Measurements from ENCODE around the gene CYP2A7. TPM values are rescaled to one million over a fixed set of nuclear protein-coding genes. Genes with fewer than 3 reads are reported as not detected.
A peak's percentile ranks its signal among the peaks of the same experiment; 100 is the strongest.
"Not testable (repeated sequence)": the region's sequence is repeated elsewhere in the genome, so short reads cannot be mapped to it uniquely, and the experiment has no call there.

The CYP2A7 gene
- total RNA-seq, 1 donor from 2014 or later = not detected

GRCh38 chr19:40893112-40893511, 11.1 kb upstream of the CYP2A7 start:
- intact Hi-C loops (cut with DNase I) = no loop called here
- H3K27me3 ChIP-seq = no peaks in the 10 kb centered on the region
- H3K27ac ChIP-seq = no peak overlapping the region
- H3K36me3 ChIP-seq = no peaks in the 10 kb centered on the region
- H3K4me3 ChIP-seq = no peak overlapping the region
- TF ChIP-seq, protein P1, sequence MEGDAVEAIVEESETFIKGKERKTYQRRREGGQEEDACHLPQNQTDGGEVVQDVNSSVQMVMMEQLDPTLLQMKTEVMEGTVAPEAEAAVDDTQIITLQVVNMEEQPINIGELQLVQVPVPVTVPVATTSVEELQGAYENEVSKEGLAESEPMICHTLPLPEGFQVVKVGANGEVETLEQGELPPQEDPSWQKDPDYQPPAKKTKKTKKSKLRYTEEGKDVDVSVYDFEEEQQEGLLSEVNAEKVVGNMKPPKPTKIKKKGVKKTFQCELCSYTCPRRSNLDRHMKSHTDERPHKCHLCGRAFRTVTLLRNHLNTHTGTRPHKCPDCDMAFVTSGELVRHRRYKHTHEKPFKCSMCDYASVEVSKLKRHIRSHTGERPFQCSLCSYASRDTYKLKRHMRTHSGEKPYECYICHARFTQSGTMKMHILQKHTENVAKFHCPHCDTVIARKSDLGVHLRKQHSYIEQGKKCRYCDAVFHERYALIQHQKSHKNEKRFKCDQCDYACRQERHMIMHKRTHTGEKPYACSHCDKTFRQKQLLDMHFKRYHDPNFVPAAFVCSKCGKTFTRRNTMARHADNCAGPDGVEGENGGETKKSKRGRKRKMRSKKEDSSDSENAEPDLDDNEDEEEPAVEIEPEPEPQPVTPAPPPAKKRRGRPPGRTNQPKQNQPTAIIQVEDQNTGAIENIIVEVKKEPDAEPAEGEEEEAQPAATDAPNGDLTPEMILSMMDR (IDR thresholded peaks at IDR 0.05) = no peak
- H3K9me3 ChIP-seq = no peaks in the 10 kb centered on the region
- DNase-seq (ENCODE audit: low spot score in 2 of 2) = no peak
- H3K4me1 ChIP-seq = no peaks in the 10 kb centered on the region

- Histone ChIP-seq H3K36me3 (no peaks in the 10 kb centered on the region), H3K27ac (no peak overlapping the region), H3K4me3 (no peak overlapping the region), H3K9me3 (no peaks in the 10 kb centered on the region), H3K4me1 (no peaks in the 10 kb centered on the region), H3K27me3 (no peaks in the 10 kb centered on the region)
- DNase-seq (ENCODE audit: low spot score in 2 of 2) = no peak
- intact Hi-C loops (cut with DNase I) = no loop called here
- TF ChIP-seq, protein P1 (IDR thresholded peaks at IDR 0.05) = no peak
Measured at GRCh38 chr19:40889366-40889765, 7.3 kb upstream of the CYP2A7 start.

GRCh38 chr19:40888191-40888590, 6.2 kb upstream of the CYP2A7 start:
- Histone ChIP-seq H3K4me1 (no peaks in the 10 kb centered on the region), H3K4me3 (no peak overlapping the region), H3K9me3 (no peaks in the 10 kb centered on the region), H3K27ac (no peak overlapping the region), H3K36me3 (no peaks in the 10 kb centered on the region), H3K27me3 (no peaks in the 10 kb centered on the region)
- DNase-seq (ENCODE audit: low spot score in 2 of 2) = no peak
- intact Hi-C loops (cut with DNase I) = no loop called here
- TF ChIP-seq, protein P1 (IDR thresholded peaks at IDR 0.05) = no peak

DNA sequence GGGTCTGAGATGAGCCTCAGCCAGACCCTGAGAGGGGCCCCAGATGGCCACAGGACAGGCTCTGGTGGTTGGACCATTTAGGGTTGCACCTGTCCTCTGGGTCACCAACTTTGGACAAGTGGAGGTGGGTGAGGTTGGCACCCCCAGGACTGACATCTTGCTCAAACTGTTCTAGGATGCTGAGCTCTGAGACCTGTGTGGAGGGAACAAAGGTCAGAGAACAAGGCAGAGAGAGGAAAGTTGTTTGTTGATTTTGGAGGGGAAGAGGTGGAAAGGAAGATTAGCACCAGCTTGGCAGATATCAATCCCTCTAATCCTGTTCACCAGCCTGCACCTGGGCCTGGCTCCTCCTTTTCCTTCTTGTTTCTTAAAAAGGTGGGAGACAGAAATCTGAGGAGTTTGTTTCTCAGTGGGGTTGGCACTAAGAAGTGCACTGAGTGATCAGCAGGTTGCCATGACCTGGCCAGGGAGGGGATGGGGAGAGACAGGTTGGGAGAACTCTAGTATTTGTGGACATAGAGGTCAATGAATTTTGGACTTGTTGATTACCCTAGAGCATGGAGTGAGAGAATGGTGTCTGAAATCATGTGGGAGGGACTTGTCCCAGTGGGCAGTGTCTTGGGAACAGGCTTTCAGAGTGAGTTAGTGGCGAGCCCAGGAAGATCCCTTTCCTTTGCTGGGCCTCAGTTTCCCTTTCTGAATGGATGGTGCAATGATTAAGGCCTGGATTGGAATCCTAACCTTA, 2.3 kb upstream of the CYP2A7 start:
- H3K27me3 ChIP-seq; H3K9me3 ChIP-seq; intact Hi-C loops (cut with DNase I); H3K4me3 ChIP-seq; DNase-seq (ENCODE audit: low spot score in 2 of 2); H3K36me3 ChIP-seq; H3K4me1 ChIP-seq; H3K27ac ChIP-seq: not testable (repeated sequence)

GRCh38 chr19:40879349-40879748, 2.7 kb downstream of the CYP2A7 start:
- H3K4me3 ChIP-seq; H3K36me3 ChIP-seq; H3K4me1 ChIP-seq; H3K27me3 ChIP-seq; H3K27ac ChIP-seq; intact Hi-C loops (cut with DNase I); DNase-seq (ENCODE audit: low spot score in 2 of 2); H3K9me3 ChIP-seq: not testable (repeated sequence)

- H3K4me1 ChIP-seq; intact Hi-C loops (cut with DNase I): not testable (repeated sequence)
Measured at GRCh38 chr19:40875526-40875951, 6.5 kb downstream of the CYP2A7 start.

DNA sequence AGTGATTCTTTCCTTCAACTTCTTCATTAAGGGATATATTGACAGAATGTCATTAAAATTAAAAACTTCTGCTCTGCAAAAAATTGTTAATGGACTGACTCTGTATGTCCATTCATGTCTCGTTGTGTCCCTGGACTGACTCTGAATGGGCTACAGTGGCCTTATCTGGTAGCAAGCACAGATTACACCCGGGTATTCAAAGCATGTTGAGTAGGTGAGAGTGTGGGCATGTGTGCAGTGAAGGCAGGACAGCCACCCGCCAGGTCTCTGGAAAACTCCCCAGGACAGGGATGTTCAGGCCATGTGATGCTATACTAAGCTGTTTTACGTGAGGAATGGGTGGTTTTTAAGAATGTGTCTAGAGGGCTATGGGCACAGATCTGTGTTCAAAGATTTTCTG, 7.2 kb downstream of the CYP2A7 start:
- H3K9me3 ChIP-seq; DNase-seq (ENCODE audit: low spot score in 2 of 2); H3K27me3 ChIP-seq; intact Hi-C loops (cut with DNase I); H3K27ac ChIP-seq; H3K36me3 ChIP-seq; H3K4me3 ChIP-seq; H3K4me1 ChIP-seq: not testable (repeated sequence)

More at GRCh38 chr19:40875526-40875951, 6.5 kb downstream of the CYP2A7 start:
- not testable (repeated sequence) for H3K4me3 ChIP-seq, H3K27ac ChIP-seq, H3K36me3 ChIP-seq, H3K27me3 ChIP-seq, H3K9me3 ChIP-seq
- peak in 1 of 2 donors; percentile 87 for DNase-seq (ENCODE audit: low spot score in 2 of 2)

DNA sequence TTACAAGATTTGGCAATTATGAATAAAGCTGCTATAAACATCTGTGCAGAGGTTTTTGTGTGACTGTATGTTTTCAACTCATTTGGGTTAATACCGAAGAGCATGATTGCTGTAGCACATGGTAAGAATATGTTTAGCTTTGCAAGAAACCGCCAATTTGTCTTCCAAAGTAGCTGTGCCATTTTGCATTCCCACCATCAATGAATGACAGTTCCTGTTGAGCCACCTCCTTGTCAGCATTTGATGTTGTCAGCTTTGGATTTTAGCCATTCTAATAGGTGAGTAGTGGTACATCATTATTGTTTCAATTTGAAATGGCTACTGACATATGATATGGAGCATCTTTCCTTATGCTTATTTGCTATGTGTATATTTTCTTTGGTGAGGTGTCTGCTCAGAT, 8.2 kb downstream of the CYP2A7 start:
- H3K9me3 ChIP-seq; intact Hi-C loops (cut with DNase I); DNase-seq (ENCODE audit: low spot score in 2 of 2): not testable (repeated sequence)

More for the DNA sequence above, 8.2 kb downstream of the CYP2A7 start:
- H3K27ac ChIP-seq, H3K27me3 ChIP-seq, H3K4me1 ChIP-seq, H3K4me3 ChIP-seq, H3K36me3 ChIP-seq: not testable (repeated sequence)
